NCI-H128 (cell line): Measurements from ENCODE around the gene TEX101.

Experiments
- DNase-seq: peaks from one replicate; lab custom pipeline; 2025; ENCODE audit not compliant: unreplicated experiment; lab: John Stamatoyannopoulos, UW

The TEX101 gene

DNA sequence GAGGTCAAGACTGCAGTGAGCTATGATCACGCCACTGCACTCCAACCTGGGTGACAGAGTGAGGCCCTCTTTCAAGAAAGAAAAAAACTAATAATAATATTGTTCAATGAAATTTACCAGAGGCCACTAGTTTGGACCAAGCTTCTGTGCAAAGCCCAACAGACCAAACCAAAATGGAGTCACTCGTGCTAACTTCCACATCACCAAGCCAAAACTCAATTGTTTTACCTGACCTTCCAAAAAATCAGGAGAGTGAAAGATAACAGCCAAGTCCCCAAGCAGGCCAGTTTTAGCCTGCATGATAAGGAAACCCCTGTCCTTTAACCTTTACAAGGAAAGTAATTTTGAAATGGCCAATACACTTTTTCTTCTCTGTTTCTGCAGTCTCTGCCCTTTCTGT lies 30.7 kb downstream of the TEX101 start:
- no peak for DNase-seq

DNA sequence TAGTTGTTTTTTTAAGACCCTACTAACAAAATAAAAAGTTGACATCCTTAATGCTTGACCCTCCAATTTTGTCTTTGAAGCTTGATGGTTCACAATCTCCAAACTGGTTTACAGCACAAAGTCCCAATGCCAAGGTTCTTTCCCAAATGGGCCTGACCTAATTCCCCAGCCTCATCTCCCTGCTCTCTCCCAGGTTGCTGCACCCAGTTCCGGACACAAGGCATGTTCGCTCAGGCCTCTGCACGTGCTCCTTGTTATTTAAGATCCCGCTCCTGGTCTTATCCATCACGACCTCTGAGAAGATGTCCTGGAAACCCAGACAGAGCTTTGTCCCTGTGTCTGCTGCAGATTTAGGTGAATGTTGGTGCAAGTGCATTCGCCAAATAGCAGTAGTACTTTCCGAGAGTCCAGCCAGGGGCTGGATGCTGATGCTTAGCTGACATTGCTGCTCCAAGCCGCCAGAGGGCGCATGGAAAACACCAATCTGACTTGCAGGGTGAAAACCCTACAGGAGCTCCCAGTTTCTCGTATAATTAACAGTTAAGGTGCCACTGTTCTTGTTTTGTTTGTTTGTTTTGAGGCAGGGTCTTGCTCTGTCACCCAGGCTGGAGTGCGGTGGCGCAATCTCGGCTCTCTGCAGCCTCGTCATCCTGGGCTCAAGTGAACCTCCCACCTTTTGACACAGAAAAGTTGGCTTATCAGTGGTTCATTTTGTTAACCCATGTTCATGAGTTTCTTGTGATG lies 32.2 kb downstream of the TEX101 start:
- peak; percentile 34 for DNase-seq

DNA sequence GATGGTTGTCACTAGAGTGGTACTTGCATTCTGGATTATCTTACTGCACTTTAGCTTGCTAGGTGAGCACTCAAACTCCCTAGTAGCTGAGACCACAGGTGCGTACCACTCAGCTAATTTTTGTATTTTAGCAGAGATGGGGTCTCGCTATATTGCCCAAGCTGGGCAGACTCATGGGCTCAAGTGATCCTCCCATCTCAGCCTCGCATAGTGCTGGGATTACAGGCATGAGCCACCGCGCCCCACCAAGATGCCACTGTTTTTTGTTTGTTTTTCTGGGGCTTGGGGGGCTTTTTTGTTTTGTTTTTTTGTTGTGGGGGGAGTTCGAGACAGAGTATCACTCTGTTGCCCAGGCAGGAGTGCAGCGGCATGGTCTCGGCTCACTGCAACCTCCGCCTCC lies 33.0 kb downstream of the TEX101 start:
- DNase-seq: no peak

DNA sequence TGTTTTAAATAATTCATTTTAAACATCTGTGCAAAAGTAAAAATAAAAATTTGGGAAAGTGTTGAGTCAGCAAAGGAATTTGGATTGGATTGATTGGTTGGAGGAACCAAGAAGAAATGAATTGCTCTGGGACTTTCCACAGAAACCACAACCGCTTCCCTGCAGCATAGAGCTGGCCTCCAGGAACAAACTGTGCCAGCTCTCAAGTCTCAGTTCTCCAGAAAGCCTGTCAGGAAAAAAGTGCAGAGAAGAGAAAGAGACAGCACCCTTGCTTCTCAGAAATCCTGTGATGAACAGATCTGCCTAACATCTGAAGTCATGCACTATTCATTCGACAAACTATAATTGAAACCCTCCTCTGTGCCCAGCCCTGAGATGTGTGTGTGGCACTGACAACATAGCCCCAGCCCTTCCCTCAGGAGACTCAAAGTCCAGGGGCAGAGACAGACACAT lies 35.9 kb downstream of the TEX101 start:
- DNase-seq: no peak

DNA sequence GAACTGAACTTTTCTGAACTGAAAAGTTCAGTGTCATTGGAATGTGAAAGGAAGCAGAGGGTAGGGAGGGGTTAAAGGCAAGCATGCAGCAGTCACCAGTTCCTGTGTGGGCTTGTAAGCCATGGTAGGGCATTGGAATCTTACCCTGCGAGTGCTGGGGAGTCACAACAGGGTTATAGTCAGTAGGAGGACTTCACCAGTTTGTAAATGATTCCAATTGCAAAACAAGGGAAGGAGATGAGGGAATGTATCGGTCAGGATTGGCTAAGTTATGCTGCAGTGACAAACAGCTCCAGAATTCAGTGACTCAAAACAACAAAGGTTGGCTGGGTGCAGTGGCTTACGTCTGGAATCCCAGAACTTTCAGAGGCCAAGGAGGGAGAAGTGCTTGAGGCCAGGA lies 37.9 kb downstream of the TEX101 start:
- no peak for DNase-seq

DNA sequence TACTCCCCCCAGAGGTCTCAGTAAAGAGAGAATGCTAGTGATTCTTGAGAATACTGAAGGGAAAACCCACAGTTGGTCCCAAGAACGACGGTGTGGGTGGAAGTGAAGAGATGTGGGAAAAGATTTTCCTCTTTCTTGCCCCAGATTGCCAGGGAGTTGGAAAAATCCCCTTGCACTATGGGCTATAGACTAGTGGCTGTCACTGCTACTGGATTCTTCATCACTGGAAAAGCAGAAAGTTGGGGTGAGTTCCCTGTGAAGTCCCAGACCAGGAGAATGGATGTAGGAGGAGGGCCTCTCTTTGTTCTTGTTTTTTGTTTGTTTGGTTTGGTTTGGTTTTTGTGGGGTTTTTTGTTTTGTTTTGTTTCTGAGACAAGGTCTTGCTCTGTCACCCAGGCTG lies 39.3 kb downstream of the TEX101 start:
- no peak for DNase-seq

DNA sequence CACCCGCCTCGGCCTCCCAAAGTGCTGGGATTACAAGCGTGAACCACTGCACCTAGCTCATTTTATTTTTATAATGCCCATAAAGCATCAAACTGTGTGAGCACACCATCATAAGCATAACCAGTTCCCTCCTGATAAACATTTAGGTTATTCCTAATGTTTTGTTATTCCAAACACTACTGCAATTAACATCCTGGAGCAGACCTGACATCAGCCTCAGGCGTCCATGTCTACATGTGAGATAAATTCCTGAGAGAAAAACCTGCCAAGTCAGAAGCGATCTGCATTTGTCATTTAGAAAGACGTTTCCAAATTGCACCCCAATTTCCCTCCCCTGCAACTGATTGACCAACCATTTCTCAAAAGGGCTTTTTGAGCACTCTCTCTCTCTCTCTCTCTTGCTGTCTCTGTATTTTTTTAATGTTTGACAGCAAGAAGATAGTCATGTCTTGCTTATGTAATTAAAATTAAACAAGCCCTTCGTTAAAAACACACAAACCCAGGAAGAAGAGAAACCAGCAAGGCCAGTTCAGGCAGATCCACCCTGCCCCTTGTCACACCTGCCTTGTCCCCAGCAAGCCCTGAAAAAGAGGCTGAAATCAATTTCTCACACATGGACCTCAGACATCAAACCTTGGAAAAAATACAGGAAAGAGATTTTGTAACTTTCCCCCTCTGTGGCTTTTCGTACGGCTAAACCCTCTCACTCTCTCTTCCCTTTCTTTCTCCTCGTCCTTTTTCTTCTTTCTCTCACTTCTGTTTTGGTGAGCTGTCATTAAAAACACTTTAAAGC lies 40.8 kb downstream of the TEX101 start:
- no peak for DNase-seq

DNA sequence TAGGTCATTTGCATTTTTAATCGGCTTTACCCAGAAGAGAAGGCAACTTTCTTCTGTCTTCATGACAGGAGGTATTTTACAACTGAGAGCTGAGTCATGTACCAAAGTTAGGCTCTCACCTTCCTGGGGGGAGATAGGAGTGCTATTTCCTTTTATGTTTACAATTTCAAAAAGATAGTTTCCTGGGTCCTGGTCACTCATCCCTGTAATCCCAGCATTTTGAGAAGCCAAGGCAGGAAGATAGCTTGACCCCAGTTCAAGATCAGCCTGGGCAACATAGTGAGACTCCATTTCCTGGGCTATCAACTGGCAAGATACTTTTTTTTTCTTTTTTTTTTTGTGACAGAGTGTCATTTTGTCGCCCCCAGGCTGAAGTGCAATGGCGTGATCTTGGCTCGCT lies 43.1 kb downstream of the TEX101 start:
- no peak for DNase-seq

DNA sequence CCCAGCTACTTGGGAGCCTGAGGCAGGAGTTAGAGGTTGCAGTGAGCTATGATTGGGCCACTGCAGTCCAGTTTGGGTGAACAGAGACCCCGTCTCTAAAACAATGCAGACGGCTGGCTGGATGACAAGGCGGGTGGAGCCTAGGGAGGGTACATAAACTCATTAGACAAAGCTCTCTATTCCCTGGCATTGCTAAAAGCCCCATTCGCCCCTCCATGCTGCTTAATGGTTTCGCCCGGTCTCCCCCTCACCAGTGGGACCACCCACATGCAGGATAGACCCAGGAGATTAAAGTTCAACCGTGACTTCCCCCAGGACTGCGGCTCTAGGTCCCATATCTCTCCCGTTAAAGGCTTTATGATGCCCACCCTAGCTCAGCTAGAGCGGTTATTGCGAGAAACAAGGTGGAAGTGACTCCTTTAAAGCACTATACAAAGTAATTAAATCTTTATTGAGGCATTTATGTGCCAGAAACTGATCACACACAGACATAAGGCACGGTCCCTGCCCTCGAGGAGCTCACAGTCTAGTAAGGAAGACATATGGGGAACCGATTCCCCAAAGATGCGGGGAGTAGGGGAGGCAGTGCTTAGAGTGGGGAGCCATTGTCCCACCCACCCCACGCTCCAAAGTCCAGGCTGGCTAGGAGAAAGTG lies 45.8 kb downstream of the TEX101 start:
- no peak for DNase-seq

DNA sequence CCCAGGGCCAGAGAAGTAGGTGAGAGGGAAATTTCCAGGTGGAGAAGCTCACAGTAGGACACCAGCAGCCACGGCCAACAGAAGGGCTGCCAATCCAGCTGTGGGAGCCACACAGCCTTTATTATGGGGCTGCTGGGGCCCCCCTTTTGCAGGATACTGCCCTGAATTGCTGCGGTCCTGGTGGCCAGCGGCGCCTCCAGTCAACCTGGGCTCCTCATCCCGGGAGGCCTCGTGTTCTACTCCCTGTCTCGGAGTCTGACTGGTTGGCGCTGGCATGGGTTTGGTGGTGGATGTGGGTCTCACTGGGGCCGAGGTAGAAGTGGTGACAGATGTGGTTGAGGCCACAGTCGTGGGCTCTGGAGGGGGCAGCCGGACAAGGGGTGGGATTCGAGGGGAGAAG lies 46.6 kb downstream of the TEX101 start:
- no peak for DNase-seq

DNA sequence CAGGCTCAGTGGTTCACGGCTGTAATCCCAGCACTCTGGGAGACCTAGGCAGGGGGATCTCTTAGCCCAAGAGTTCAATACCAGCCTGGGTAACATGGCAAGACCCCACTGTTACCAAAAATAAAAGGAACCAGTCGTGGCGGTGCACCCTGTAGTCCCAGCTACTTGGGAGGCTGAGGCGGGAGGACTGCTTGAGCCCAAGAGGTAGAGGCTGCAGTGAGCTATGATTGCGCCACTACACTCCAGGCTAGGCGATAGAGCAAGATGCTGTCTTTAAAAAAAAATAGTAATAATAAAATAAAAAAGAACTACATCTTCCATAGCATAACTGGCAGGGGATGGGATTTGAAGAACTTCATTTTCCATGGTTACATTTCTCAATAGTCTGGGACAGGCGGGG lies 47.7 kb downstream of the TEX101 start:
- no peak for DNase-seq

DNA sequence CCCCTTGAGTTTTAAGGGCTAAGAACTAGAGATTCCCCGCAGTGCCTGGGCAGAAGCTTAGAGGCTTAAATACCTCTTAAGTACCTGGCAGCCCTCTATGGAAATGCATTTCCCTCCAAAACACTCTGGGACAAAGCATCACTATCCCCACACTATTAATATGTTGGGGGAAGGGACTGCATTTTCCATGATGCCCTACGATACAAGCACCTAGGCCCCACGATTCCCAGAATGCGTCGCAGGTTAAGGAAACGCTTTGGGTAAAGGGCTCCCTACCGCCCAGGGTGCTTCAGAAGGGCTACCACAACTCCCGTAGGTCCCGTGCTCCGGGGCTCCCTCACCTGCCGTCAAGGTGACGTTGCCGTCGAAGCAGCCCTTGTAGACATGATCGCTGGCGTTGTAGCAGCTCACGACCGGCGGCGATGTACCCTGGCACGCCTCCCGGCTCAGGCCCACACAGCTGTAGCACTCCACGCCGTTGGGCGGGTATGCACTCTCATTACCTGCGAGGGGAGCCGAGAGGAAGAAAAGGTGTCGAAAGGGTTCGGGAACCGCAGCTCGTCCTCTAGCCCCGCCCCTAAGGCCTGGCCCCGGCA lies 48.2 kb downstream of the TEX101 start:
- DNase-seq: peak; percentile 61

DNA sequence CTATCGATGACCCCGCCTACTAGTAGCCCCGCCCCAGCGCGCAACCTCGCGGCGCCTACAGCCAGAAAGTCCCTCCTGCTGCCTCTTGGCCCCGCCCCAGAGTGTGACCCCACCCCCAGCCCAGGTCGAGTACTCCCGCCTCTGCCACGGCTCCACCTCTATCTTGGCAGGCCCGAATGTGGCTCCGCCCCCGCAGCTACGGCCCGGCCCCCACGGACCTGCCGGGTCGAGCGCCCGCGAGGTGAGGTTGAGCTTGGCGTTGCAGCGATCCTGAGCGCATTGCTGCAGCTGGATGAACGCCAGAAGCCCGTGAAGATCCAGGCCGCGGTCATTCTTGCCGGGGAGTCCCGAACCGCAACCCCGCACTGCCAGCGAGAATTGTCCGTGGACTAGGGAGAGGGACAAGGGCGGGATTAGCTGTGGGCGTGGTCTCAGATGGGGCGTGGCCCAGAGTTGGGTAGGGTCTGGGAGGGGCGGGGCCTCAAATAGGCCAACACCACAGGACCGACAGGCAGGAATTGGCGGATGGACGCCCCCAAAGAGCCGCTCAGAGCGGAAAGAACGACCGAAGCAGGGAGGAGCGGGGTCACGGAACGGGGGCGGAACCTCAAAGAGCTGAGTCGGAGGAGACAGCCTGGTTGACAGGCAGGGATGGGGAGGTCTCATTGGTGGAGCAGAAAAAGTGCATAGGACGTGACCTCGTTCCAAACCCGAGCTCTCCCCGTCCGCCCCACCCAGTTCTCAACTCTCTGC lies 48.9 kb downstream of the TEX101 start:
- peak; percentile 15 for DNase-seq

DNA sequence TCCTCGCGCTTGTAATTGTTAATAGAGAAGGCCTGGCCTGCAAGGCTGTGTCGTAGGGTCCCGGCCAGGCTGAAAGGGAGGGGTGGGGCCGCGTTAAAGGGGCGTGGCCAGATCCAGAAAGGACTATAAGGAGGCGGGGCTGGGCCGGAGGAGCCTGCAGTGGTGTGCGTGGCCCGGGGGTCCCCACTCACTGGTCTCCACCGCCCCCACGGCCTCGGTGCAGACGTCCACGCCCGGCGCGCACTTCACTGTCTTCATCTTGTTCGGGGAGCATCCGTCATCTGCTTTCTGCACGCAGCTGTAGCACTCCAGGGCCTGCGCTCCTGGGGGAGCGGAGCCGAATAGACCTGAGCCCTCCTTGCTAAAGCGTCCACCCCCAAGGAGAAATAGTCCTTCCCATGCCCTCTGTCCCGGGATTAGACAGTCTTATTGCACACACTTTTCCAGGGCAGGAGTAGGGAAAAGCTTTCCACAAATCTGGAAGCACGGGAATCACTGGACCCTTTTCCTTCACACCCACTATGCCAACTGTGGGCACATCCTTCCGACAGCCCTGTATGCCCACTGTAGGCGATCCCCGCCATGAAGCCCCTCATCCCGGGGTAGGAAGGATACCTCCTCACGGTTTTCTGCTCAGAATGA lies 49.6 kb downstream of the TEX101 start:
- no peak for DNase-seq

DNA sequence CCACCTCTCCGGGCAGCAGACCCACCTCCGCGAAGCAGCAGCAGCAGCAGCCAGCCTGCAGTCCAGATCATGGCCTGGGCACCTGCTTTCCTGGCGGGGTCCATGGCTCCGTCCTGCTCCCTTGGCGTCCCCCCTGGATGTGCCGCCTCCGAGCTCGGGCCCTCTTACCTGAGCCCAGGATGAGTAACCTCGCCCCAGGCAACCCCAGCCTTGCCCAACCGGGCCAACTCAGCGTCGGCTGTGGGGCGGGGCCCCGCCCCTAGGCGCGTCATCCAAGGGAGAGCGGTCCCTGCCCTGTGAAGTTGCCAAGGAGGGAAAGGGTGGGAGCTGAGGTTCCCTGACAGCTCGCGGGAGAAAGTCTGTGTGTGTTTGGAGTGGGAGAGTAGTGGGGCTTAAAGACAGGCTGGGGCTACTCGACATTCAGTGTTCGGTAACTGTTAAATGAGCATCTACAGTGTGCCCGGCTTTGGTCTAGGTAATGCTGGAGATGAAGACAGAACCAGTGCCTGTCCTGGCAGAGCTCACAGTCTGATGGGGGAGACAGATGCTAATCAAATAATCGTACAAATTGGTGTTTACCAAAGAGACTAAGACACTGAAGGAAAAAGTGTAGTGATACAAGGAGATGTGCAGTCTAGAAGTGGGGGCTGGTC lies 50.9 kb downstream of the TEX101 start, which contains the start of gene LYPD3:
LYPD3 (minus strand) TSS at position 141 of the 653 bp plus-strand sequence; CDS start at position 104, 37 bp downstream.
- DNase-seq: no peak

DNA sequence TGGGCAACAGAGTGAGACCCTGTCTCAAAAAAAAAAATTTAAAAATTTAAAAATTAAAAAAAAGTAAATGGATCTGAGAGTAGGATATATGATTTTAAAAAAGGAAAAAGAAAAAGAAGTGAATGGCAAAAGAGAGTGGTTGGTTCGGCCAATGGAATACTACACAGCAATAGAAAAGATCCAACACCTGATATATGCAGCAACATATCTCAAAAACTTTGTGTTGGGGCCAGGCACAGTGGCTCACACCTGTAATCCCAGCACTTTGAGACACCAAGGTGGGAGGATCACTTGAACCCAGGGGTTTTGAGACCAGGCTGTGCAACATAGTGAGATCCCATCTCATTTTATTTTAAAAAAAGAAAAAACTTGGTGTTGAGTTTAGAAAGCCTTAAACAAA lies 52.1 kb downstream of the TEX101 start:
- no peak for DNase-seq

DNA sequence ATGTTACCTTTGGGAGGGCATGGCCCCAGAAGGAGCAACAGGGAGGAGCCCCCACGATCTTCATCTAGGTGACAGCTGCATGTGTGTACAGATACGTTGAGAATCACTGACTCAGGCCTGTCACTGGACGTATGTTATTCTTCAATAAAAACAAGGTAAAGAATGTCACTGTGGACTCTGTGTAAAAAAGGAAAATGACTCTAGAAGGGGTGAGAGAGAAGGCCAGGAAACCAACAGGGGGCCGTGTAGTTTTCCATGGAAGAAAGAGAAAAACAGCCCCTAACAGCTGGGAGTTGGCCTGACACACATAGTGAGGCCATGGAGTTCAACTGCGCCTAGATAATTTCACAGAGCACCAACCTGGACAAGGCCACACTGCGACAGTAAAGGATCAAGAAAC lies 52.6 kb downstream of the TEX101 start:
- no peak for DNase-seq

DNA sequence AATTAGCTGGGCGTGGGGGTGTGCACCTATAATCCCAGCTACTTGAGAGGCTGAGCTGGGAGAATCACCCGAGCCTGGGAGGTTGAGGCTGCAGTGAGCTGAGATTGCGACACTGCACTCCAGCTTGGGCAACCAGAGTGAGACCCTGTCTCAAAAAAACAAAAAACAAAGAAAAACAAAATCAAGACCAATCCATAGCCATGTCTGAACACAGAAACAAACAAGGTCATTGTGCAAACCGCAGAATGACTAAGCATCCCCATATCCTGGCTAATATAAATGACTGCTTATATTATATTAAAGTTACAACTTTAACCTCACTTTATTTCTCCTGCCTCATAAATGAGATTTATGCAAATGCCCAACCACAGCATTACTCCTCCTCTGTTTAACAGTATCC lies 53.0 kb downstream of the TEX101 start:
- no peak for DNase-seq
